Mesendoderm (in vitro differentiated cells): ENCODE results near the gene KCNAB1.
"Not testable (repeated sequence)": the region's sequence is repeated elsewhere in the genome, so short reads cannot be mapped to it uniquely, and the experiment has no call there.

Source experiments
- DNase-seq: peaks from one replicate; pipeline ENCODE4 v3.0.0; 2013
- H2AK5ac ChIP-seq: 2 replicates; pipeline ENCODE4 v1.6.1; 2013; ENCODE audit warnings: low read length, inconsistent platforms
- H2BK120ac ChIP-seq: 2 replicates; pipeline ENCODE4 v1.6.1; 2013; ENCODE audit warnings: low read depth, mild to moderate bottlenecking, low read length, moderate library complexity, mixed read lengths
- H2BK15ac ChIP-seq: replicated peaks from 2 replicates; pipeline ENCODE4 v1.6.1; 2013; ENCODE audit warnings: low read depth, mild to moderate bottlenecking, moderate library complexity
- H2BK5ac ChIP-seq: 2 replicates; pipeline ENCODE4 v1.6.1; 2013; ENCODE audit warnings: low read length, inconsistent platforms
- H3K18ac ChIP-seq: 2 replicates; pipeline ENCODE4 v1.6.1; 2013; ENCODE audit warnings: mild to moderate bottlenecking, low read length, mixed read lengths
- H3K23ac ChIP-seq: one replicate; pipeline ENCODE4 v1.6.1; 2013; ENCODE audit warnings: low read length
- H3K27ac ChIP-seq: 2 replicates; pipeline ENCODE4 v1.5.1; 2013; ENCODE audit warnings: low read depth, mild to moderate bottlenecking, inconsistent platforms, low read length, moderate library complexity
- H3K27me3 ChIP-seq: 2 replicates; pipeline ENCODE4 v1.6.1; 2013; ENCODE audit warnings: low read length, control low read depth, mild to moderate bottlenecking, inconsistent platforms; ENCODE audit not compliant: insufficient read depth, poor library complexity
- H3K36me3 ChIP-seq: 2 replicates; pipeline ENCODE4 v1.6.1; 2013; ENCODE audit warnings: low read length, inconsistent platforms; ENCODE audit not compliant: control insufficient read depth, insufficient read depth
- H3K4ac ChIP-seq: one replicate; pipeline ENCODE4 v1.6.1; 2013; ENCODE audit warnings: low read depth, mild to moderate bottlenecking, low read length, moderate library complexity
- H3K4me1 ChIP-seq: 2 replicates; pipeline ENCODE4 v1.6.1; 2013; ENCODE audit warnings: low read depth, low read length, inconsistent platforms; ENCODE audit not compliant: control insufficient read depth
- H3K4me2 ChIP-seq: 2 replicates; pipeline ENCODE4 v1.6.1; 2013; ENCODE audit warnings: low read length
- H3K4me3 ChIP-seq: 2 replicates; pipeline ENCODE4 v1.5.1; 2013; ENCODE audit warnings: mild to moderate bottlenecking, low read length
- H3K56ac ChIP-seq: one replicate; pipeline ENCODE4 v1.6.1; 2013; ENCODE audit warnings: low read length
- H3K79me1 ChIP-seq: 2 replicates; pipeline ENCODE4 v1.6.1; 2013; ENCODE audit warnings: low read length, inconsistent platforms
- H3K79me2 ChIP-seq: 2 replicates; pipeline ENCODE4 v1.6.1; 2013; ENCODE audit warnings: mild to moderate bottlenecking, low read length; ENCODE audit not compliant: control insufficient read depth, insufficient read depth
- H3K9ac ChIP-seq: 2 replicates; pipeline ENCODE4 v1.6.1; 2013; ENCODE audit warnings: low read length, inconsistent platforms
- H4K5ac ChIP-seq: one replicate; pipeline ENCODE4 v1.6.1; 2013; ENCODE audit warnings: low read length
- H4K8ac ChIP-seq: one replicate; pipeline ENCODE4 v1.6.1; 2013; ENCODE audit warnings: low read depth, mild to moderate bottlenecking, control low read depth, low read length, moderate library complexity
- WGBS: extraction: QIAGEN DNeasy Blood & Tissue Kit; methylation state at CpG from one replicate; pipeline ENCODE4 v1.1.7; 2013; ENCODE audit warnings: low lambda C conversion rate, missing lambda C conversion rate; ENCODE audit not compliant: insufficient coverage; ENCODE audit errors: extremely low coverage; 5-methylcytosine and 5-hydroxymethylcytosine counted together

KCNAB1 gene

DNA sequence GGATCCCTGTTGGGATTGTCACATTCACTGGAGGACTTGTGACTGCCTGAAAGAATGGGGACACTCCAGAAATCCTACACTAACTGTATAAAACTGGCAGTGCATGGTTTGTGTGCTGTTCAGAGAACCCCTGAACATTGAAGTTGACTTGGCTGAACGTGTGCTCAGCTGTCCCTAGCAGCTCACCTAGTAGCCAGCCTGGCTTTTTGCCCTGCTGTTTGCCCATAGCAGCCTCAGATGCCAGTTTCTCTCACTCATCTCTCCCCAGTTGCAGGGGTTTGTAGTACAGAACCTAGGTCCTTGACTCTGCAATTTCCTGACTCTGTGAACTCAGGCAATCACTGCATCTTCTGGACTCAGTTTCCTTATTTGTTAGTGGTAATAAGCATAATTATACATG, 63.0 kb downstream of the KCNAB1 start:
- WGBS = no CpG with 5 or more reads among the region's 1 CpG

DNA sequence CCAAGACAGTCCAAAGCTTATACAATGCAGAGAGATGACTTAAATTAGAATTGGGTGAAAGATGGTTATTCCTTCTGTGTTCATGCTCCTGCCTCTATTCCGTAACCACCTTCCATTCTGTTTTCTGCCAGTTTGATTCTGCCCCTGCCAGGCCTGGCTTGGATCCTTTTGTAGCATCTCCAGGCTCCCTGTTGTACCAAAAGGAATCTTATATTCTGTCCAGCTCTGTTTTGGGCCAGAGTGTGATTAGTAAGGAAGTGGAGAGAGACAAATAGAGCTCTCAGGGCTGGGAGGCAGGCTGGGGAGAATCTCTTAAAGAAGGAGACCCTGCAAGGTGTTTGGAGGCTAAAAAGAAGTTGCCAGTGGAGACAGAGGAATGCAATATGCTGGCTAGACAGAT, 63.8 kb downstream of the KCNAB1 start:
- no peak overlapping the region for H2BK15ac ChIP-seq
- no peak overlapping the region for H2BK5ac ChIP-seq

More for the DNA sequence above, 63.0 kb downstream of the KCNAB1 start:
- no peak overlapping the region for H2BK5ac ChIP-seq
- no peak overlapping the region for H3K23ac ChIP-seq
- H2BK15ac ChIP-seq = no peak overlapping the region
- H3K36me3 ChIP-seq = no peaks in the 10 kb centered on the region
- no peak overlapping the region for H4K8ac ChIP-seq
- no peak overlapping the region for H2AK5ac ChIP-seq
- no peak overlapping the region for H4K5ac ChIP-seq
- no peaks in the 10 kb centered on the region for H3K27me3 ChIP-seq
- no peak overlapping the region for H3K4me2 ChIP-seq
- H3K18ac ChIP-seq = no peak overlapping the region
- no peak overlapping the region for H3K4me3 ChIP-seq
- no peaks in the 10 kb centered on the region for H3K4me1 ChIP-seq
- no peak for DNase-seq
- no peak overlapping the region for H3K4ac ChIP-seq
- H3K9ac ChIP-seq = no peak overlapping the region
- no peaks in the 10 kb centered on the region for H3K79me2 ChIP-seq
- H2BK120ac ChIP-seq = no peak overlapping the region
- H3K79me1 ChIP-seq = no peaks in the 10 kb centered on the region
- H3K56ac ChIP-seq = no peak overlapping the region
- H3K27ac ChIP-seq = no peak overlapping the region

DNA sequence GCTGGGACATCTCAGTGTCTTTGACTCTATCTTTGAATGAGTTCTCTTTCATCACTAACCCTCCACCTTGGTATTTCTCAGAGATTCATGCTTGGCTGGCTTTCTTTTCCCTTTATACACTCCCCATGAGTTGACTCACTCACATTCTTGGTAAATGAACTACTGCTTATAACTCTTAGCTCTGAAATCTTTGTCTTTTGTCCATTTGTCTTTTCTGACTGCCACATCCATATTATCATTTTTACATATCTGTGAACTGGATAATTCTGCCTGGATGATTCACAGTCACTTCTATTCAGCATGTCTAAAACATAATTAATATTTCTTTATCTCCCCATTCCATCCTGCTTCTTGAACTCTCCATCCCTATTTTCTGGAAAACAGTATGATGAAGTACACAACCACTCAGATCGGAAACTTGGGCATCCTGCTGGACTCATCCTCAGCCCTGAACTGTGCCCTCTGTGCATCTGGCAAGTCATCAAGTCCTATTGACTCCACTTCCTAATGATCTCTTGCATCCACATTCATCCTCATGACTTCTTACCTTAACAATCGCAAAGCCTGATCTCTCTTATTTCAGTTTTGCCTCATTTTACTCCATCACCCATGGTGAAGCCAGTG, 66.9 kb downstream of the KCNAB1 start:
- no peak overlapping the region for H2AK5ac ChIP-seq
- H4K8ac ChIP-seq = no peak overlapping the region
- no CpG with 5 or more reads among the region's 2 CpGs for WGBS
- H4K5ac ChIP-seq = no peak overlapping the region
- no peak overlapping the region for H3K23ac ChIP-seq
- no peaks in the 10 kb centered on the region for H3K4me1 ChIP-seq
- no peak overlapping the region for H3K4me2 ChIP-seq
- no peak overlapping the region for H3K27ac ChIP-seq
- no peak overlapping the region for H2BK5ac ChIP-seq
- H2BK120ac ChIP-seq = no peak overlapping the region
- no peak overlapping the region for H3K56ac ChIP-seq
- H3K79me2 ChIP-seq = no peaks in the 10 kb centered on the region
- no peak overlapping the region for H3K18ac ChIP-seq
- no peaks in the 10 kb centered on the region for H3K79me1 ChIP-seq
- no peak overlapping the region for H3K4ac ChIP-seq
- no peak for DNase-seq
- no peak overlapping the region for H2BK15ac ChIP-seq
- H3K27me3 ChIP-seq = no peaks in the 10 kb centered on the region
- H3K36me3 ChIP-seq = no peaks in the 10 kb centered on the region
- H3K9ac ChIP-seq = no peak overlapping the region
- H3K4me3 ChIP-seq = no peak overlapping the region

More for the DNA sequence above, 63.8 kb downstream of the KCNAB1 start:
- Histone ChIP-seq H3K79me2 (no peaks in the 10 kb centered on the region), H3K27ac (no peak overlapping the region), H3K4me1 (no peaks in the 10 kb centered on the region), H3K56ac (no peak overlapping the region), H2AK5ac (no peak overlapping the region), H4K5ac (no peak overlapping the region), H3K4me2 (no peak overlapping the region), H3K23ac (no peak overlapping the region), H4K8ac (no peak overlapping the region), H3K27me3 (no peaks in the 10 kb centered on the region), H3K4ac (no peak overlapping the region), H3K9ac (no peak overlapping the region), H3K4me3 (no peak overlapping the region), H3K36me3 (no peaks in the 10 kb centered on the region), H2BK120ac (no peak overlapping the region), H3K18ac (no peak overlapping the region), H3K79me1 (no peaks in the 10 kb centered on the region)
- WGBS = no CpG with 5 or more reads among the region's 1 CpG
- no peak for DNase-seq

DNA sequence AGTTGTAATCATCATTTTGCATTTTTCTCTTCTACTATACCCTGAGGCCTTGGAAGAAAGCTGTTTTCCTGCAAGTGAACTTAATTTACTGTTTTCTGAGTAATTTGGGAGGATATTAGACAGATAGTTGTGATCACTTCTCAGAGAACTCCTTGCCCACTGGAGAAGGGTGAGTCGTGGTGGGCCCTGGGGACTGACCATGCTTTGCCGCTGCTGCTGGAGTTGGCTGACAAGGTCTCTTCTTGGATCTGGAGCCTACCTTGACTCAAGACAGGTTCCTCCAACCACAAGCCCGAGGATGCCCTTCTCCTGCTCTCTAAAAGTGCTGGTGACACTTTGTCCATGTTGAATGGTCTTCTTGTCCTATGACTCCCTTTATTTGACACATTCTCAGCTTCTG, 68.4 kb downstream of the KCNAB1 start:
- Histone ChIP-seq H3K79me2 (no peaks in the 10 kb centered on the region), H2BK5ac (no peak overlapping the region), H3K27ac (no peak overlapping the region), H3K4me1 (no peaks in the 10 kb centered on the region), H3K9ac (no peak overlapping the region), H3K23ac (no peak overlapping the region), H2BK120ac (no peak overlapping the region), H3K4ac (no peak overlapping the region), H2BK15ac (no peak overlapping the region), H3K4me3 (no peak overlapping the region), H3K18ac (no peak overlapping the region), H3K56ac (no peak overlapping the region), H4K8ac (no peak overlapping the region), H3K4me2 (no peak overlapping the region), H3K36me3 (no peaks in the 10 kb centered on the region), H4K5ac (no peak overlapping the region), H3K79me1 (no peaks in the 10 kb centered on the region), H2AK5ac (no peak overlapping the region), H3K27me3 (no peaks in the 10 kb centered on the region)
- no CpG with 5 or more reads among the region's 3 CpGs for WGBS
- no peak for DNase-seq

DNA sequence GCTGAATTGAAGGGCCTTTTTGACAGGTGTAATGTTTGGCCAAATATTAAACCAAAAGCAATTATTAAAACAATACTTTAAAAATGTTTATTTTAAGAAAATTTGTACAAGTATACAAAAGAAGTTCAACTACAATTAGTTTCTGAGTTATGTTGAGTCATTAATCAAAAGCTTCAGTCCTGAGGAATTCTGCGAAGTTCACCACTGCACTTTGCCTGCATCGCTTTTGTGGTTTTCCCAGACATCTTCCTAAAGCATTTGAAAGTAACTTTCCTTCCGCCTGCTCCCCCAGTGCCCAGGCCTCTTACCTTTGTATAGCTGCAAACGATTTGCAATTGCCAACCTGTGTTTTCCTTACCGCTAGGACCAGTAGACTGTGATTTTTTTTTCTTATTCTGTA, 69.5 kb downstream of the KCNAB1 start:
- Histone ChIP-seq H3K79me1 (no peaks in the 10 kb centered on the region), H3K18ac (no peak overlapping the region), H3K23ac (no peak overlapping the region), H4K5ac (no peak overlapping the region), H3K27me3 (no peaks in the 10 kb centered on the region), H3K56ac (no peak overlapping the region), H2BK5ac (no peak overlapping the region), H3K4ac (no peak overlapping the region), H2AK5ac (no peak overlapping the region), H3K4me2 (no peak overlapping the region), H3K9ac (no peak overlapping the region), H2BK15ac (no peak overlapping the region), H3K79me2 (no peaks in the 10 kb centered on the region), H3K36me3 (no peaks in the 10 kb centered on the region), H2BK120ac (no peak overlapping the region), H3K4me1 (no peaks in the 10 kb centered on the region), H3K4me3 (no peak overlapping the region), H4K8ac (no peak overlapping the region), H3K27ac (no peak overlapping the region)
- WGBS = no CpG with 5 or more reads among the region's 5 CpGs
- DNase-seq = no peak

DNA sequence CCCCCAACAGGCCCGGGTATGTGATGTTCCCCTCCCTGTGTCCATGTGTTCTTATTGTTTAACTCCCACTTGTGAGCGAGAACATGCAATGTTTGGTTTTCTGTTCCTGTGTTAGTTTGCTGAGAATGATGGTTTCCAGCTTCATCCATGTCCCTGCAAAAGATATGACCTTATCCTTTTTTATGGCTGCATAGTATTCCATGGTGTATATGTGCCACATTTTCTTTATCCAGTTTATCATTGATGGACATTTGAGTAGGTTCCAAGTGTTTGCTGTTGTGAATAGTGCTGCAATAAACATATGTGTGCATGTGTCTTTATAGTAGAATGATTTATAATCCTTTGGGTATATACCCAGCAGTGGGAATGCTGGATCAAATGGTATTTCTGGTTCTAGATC, 74.6 kb downstream of the KCNAB1 start:
- H4K5ac ChIP-seq, H3K4me3 ChIP-seq, H3K23ac ChIP-seq, H2BK5ac ChIP-seq, H3K56ac ChIP-seq, H2BK15ac ChIP-seq, H3K79me1 ChIP-seq, H3K4me1 ChIP-seq, H2AK5ac ChIP-seq, H3K9ac ChIP-seq, H3K36me3 ChIP-seq, H3K4me2 ChIP-seq, DNase-seq, H2BK120ac ChIP-seq, H3K79me2 ChIP-seq, H3K18ac ChIP-seq, H3K27me3 ChIP-seq, H3K27ac ChIP-seq, H3K4ac ChIP-seq, H4K8ac ChIP-seq: not testable (repeated sequence)
- no CpG with 5 or more reads among the region's 2 CpGs for WGBS
